HTR-8/SVneo (cell line): ENCODE results near the gene CCDC136.

Source experiments
- DNase-seq: peaks from one replicate; pipeline ENCODE4 v3.0.0; 2011; ENCODE audit warnings: low spot score, mixed read lengths; ENCODE audit not compliant: insufficient read length
- FAIRE-seq: peaks from 2 replicates; lab custom pipeline; 2011; peaks lifted over from hg19 to GRCh38; lab: Jason Lieb, UNC

The CCDC136 gene

DNA sequence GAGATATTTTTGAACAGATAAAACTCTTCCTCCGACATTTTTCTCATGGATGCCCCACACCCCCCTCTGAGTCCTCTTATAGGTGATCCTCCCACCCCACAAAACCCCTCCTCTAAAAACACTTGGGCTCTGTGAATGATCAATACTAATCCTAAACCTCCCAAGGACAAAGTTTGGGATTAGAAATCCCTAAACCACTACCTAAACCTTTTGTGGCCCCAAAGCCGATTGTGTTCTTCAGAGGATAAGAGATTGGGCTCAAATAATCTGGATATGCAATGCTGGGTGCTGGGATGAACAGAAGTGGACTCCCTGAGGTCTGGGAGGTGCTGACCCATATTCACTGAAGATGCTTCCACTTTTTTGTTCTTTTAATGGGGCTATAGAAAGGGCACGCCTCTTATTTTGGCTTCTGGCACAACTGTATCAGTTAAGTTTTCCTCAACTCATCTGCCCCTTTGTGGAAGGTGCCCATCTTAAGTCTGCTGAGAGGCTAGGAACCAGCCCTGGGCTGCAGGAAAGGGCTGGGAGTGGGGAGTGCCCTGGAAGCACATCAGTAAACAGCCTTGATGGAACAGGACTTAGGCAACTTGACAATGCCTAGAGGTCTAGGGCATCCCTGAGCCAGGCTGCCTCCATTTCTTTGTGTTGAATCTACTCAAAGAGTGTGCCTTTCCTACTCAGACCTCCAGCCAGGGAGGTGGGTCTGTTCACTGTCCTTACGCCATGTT, 15.9 kb upstream of the CCDC136 start, which contains the start of gene OPN1SW:
OPN1SW (minus strand) TSS at position 51 of the 731 bp plus-strand sequence; CDS start at position 38, 13 bp downstream.
- no peak for DNase-seq
- no peak for FAIRE-seq

DNA sequence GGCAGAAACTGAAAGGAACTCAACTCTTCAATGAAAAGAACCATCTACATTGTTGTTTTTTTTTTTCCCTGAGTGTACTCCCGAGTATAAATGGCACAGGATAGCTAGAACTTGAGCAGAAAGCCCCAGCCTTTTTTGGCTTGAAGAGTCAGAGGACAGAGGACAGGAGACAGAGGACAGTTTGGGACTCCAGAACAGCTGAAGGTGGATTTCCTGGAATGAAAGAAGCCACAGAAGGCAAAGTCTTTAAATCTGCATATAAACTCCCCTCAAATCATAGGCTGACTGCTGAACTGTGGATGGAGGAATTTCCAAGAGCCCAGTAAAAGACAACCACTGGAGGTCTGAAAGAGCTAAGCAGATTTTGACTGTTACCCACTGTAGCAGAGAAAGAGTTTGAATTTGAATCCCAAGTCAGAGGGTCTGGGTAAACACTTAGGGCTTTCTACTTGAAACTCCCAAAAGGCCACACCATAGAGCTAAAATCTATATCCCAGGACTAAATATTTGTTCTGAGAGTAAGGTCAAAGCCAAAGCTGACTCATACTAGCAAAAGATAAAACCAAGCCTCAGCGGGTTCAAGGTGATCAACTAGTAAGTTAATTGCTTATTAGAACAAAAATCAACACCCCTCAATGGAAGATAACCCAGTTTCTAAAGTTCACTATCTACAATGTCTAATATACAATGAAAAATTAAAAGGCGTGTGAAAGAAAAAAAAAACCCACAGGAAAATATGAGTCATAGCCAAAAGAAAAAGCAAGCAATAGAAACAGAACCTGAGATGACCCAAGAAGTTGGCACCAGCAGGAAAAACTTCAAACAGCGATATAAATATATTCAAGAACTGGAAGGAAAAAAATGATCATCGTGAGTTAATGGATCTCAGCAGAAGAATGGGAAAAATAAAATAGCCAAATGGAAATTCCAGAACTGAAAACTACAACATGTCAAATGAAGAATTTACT, 14.3 kb upstream of the CCDC136 start:
- DNase-seq (no peak), FAIRE-seq (no peak)

DNA sequence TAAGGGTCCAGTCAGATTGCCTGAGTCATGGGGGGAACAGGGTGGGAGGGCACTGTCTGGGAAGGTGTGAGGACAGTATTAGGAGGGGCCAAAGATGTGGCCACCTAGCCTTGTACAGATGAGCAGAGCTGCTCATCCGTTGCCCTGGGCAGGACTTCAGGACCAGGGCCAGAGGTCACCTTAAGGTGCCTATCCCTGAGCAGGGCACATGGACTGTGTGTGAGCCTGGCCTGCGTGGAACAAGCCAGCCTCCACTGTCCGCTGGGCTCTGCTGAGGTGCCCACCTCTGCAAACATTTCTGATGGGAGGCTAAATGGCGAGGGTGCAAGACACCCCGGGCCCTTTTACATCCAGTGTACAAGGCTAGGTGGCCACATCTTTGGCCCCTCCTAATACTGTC, 12.8 kb upstream of the CCDC136 start:
- FAIRE-seq, result no peak

DNA sequence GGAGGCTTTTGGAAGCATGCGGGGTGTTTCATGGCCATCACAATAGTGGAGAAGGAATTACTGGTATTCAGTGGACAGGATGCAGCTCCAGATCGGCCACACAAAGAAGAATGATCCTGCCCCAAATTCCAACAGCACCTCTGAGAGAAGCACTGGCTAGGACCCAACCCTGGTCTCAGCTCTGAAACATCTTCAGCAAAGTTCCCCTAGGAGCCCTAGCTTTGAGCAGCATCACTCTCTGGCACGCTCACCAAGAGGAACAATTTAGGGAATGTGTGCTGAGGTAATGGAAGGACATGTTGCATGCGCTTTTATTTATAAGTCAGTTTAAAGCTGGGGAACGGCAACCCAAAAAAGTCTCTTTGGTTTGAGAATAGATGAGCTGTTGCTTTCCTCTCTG, 10.6 kb upstream of the CCDC136 start:
- no peak for DNase-seq
- FAIRE-seq, result no peak

More for the DNA sequence above, 12.8 kb upstream of the CCDC136 start:
- no peak for DNase-seq

DNA sequence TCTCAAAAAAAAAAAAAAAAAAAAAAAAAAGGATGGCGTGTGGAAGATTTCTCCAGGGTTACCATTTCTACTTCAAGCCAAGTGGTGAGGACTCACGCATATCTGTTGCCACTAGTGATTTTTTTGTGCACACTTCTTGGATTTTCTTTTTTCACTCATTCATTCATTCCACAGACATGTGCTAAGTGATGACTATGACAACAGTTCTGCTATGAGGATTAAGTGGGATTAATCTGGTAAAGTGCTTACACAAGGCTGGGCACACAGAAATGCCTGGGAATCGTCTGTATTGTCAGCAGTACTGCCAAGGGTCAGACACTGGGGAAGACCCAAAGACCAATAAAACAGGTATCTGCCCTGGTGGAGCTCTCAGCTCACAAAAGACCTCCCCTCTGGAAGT, 9.9 kb upstream of the CCDC136 start:
- FAIRE-seq (no peak), DNase-seq (no peak)

DNA sequence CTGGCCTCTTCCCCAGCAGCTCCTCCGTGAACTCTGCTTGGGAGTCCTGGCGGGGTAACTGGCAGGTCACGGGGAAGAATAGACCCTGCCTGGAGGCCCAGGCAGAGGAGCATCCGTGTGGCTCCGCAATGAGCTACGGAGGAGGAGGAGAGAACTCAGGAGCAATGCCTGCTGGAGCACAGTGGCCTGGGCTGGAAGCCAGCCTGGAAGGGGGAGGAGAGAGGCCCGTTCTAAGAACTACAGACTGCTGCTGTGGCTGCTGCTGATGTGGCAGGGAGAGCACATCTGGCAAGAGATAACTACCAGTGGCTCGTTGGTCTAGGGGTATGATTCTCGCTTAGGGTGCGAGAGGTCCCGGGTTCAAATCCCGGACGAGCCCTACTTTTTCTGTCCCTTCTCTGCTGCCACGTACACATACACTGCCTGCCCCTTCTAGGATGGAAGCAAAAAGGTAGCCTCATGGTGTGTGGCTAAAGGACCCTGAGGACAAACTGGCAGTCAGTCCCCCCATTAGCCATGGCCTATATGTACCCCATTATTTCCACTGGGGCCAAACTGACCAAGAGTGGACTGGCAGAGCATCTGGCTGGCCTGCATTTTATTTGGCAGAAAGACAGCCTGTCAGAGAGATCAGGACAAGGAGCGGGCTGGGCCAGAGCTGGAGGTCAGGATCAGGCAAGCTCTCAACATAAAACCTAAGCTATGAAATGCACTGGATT, 8.5 kb upstream of the CCDC136 start:
- FAIRE-seq (no peak), DNase-seq (no peak)

DNA sequence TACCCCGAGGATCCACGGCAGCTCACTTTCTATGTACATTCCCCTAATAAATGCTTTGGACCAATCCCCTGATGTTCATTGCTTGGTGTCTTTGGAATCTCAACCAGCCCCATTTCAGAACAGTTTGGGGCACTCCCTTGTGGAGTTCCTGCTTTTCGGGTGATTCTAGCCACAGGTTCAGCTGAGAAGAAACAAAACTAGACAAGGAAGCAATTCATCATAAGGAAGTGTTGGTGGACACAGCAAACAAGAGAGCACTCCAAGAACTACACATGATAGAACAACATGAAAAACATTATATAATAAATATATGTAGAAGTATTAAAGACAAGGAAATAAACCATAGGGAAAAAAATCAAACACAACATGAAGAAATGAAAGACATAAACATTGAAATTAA, 6.0 kb upstream of the CCDC136 start:
- FAIRE-seq, result no peak
- no peak for DNase-seq

DNA sequence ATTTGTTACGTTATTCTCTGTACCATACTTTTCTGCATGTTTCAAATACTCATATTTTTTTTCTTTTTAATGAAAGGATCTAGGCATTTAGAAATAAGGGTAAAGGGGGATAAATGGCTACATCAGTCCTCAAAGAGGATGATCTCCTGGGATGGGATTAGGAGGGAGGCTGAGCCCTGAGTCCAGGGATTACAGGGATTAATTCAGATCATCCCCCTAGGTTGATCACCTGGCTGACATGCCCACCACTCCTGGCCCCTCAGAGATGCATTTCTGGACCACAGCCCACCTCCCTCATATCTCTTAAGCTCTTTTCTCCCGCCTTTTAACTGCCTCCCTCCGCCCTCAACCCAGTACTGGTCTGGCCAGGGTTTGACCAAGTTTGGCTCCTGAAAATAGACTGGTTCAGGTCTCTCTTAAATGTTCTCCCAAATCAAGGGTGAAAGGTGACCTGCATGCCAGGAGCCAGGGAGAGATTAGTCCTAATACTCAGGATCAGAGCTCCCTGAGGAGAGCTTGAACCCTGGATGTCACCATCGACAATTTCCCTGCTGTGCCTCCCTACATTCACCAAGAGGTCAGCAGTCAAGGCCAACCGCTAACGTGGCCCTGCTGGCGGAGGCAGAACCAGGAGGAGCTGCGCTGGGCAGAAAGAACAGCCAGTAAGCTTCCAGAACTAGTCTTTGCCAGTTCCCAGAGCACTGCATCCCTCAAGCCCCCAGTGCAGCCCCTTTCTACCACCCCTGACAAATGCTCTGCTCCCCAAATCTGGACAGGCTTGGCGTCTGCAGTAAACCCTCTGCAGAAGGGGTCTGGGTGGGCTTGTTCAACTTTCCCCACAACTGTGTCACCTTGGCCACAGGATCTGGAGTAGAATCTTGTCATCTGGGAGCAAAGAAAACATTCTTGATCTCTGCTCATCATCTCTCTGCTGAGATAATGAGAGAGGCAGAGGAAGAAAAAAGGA, 3.0 kb upstream of the CCDC136 start:
- FAIRE-seq (no peak), DNase-seq (no peak)

DNA sequence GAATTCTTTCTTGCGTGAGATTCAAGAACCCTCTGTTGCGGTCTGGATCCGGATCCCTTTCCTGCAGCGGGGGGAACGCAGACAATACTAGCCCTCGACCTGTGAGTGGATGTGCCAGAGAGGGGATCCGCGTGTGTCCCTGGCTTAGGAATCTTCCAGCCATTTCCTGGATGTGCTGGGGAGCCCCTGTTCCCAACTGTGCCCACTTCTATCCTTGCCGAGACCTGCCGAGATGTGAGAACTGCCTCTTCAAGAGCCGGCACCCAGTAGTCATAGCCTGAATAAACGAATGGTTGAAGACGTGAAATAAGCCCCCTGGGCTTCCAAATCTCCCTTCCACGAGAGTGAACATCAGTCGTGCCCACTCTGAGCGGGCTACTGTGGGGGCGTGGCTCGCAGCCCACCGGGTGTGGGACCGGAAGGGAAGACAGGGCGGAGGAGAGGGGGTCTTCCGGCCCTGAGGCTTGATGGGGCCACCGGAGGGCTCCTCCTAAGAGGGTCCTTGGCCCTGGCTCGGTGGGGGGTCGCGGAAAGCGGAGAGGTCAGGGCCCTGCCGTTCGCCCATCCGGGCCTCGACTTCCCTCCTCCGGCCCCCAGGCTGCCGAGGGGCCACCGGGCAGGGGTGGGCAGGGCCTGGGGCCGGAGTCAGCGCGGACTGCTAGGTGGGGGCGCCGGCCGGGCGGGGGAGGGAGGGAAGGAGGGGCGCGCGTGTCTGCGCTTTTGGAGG, 1.3 kb upstream of the CCDC136 start:
- DNase-seq (no peak), FAIRE-seq (no peak)

DNA sequence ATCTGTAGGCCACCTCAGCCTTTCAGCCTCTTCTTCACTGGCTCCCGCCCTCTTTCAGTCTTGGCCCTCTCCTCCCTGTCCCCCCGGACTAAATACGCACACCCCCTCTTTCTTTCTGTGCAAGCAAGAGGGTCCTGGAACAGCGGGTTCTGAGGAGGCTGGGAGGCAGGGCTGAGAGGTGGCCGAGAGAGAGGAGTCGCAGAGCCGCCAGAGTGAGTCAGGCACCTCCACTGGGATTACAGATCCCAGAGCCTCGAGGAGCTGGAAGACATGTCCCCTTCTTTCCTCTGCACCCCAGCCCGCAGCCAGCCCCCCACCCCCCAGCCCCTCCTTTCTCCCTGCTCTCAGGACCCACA, 182 bp downstream of the CCDC136 start:
- FAIRE-seq (no peak), DNase-seq (peak; percentile 37)

DNA sequence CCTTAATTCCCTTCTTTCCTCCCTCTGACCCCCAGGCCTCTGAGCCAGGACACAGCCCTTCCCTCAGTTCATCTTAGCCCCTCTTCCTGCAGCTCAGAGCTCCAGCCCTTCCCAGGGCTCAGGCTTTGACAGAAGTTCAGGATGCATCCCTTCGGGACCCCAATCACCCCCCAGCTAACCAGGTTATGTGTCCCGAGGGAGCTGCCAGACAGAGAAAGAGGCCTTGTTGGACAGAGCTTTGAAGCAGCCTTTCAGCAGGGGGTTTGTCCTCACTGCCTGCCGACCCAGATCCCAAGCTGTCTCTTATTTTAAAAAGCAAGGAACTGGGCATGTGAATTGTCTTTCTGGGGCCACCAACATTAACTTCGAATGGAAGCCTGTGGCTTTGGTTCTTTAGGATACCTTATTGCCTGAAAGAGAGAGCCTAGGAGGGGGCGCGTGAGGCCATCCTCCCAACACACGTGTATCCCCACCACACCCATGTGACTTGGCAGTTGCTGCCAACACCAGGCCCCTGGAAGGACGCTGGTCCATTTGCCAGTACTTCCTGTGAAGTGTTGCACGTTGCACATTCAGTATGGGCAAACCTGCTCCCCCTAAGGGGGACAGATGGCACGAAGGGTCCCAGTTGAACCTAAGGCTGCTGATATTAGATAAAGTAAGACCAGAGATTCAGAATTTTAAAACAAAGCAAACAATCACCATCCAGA, 858 bp downstream of the CCDC136 start:
- no peak for FAIRE-seq
- no peak for DNase-seq

DNA sequence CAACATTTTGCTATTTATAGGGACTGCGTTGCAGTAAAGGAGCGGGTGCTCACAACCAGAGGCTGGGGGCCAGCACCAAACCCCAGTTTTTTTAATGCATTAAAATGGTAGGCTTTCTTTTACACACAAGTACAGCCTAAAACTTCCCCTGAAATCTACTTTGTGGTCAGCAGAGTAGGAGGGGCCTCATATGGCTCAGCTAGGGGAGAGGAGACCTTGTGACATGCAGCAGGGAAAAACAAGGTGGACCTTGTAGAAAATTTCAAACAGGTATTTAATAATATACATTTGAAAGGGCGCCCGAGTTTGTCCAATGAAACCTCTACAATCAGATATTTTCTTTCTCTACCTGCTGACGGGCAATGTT, 1.4 kb downstream of the CCDC136 start:
- DNase-seq (no peak), FAIRE-seq (no peak)

DNA sequence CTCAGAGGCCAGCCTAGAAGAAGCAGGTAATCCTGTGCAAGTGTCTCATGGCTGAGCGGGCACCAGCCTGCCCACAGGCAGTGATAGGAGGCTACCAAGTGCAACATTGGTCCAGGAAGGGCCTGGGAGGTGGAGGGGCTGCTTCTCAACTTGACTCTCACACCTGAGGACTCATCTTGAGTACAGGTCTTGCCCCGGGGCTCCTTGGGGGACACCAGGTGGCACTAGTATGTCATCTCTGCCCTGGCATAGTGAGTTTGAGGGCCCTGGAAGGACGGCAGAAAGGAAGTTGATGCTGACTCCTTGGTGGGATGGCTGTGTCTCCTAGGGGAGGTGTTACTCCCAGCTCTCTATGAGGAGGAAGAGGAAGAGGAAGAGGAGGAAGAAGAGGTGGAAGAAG, 2.3 kb downstream of the CCDC136 start:
- DNase-seq, result no peak
- no peak for FAIRE-seq

DNA sequence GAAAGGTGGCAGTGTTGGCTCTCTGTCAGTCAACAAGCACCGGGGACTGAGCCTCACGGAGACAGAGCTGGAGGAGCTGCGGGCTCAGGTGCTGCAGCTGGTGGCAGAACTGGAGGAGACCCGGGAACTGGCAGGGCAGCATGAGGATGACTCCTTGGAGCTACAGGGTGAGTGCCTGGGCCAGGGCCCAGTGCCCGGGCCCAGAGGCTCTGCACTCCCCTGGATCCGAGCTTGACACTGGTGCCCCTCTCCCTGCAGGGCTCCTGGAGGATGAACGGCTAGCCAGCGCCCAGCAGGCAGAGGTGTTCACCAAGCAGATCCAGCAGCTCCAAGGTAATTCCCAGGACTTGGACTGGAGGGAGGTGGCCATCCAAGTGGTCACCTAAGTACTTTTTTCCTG, 2.7 kb downstream of the CCDC136 start:
- no peak for FAIRE-seq
- no peak for DNase-seq

DNA sequence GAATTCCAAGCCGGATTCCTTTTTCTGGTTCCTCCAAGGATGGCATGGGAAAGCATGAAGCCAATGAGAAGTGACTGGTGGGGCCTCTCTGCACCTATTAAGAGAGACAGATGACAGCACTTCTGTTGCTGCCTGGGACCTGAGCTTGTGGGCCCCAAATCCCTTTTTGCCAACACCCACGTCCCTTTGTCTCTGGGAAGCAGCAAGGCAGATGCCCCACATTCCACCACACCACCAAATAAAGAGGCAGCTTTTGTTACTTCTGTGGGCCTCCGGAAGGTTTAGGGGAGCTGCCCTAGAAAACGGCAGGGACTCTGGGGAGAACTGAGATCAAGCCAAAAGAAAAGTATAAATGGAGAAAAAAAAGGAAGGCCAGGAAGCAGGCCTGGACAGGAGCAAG, 3.4 kb downstream of the CCDC136 start:
- FAIRE-seq, result no peak
- no peak for DNase-seq

DNA sequence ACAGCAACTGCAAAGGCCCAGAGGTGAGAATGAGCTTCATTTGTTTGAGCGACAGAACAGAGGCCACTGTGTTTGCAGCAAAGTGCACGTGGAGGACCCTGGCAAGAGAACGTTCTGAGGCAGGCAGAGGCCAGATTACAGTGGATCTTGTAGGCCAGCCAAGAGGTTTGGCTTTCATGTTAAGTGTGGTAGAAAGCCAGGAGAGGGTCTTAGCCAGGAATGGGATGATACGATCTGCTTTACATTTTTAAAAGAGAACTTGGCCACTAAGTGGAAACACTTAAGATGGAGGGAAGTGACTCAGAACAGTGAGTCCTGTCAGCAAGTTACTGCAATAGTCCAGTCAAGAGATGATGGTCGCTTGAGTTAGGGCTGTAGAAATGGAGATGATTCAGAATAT, 4.6 kb downstream of the CCDC136 start:
- DNase-seq, result no peak
- no peak for FAIRE-seq

DNA sequence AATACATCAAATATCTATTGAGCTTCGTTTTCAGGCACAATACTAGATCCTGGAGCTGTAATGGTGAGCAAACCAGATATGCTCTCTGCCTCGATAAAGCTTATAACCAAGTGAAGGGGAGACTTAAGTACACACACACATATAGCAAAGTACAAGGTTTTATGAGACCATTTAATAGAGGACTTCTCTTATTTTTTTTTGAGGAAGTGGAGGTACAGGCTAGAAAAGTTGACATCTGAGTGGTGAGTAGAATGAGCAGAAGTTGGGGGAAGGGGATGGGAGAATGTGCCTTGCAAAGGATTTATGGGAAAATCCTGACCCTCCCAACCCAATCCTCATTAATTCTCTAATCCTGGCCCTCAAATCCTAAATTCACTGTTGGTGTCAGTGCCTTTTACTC, 7.7 kb downstream of the CCDC136 start:
- DNase-seq, result no peak
- no peak for FAIRE-seq

DNA sequence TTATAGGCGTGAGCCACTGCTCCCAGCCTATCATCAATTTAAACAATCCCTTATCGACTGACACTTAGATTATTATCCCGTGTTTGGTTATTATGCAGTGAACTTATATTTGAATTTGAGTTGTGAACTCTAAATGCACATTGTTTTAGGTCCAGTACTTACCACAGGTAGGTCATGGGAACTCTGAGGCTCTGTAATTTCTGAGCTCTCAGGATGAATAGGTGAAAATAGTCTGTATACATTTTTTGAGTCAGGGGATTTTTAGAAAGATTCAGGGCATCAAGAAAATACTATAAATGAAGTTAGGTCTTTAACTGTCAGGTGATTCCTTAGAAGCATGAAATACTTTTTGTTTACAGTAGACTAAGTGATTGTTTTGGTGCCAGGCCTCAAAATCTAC, 8.8 kb downstream of the CCDC136 start:
- DNase-seq, result no peak
- no peak for FAIRE-seq
